GM12801 (cell line): ENCODE data around the gene ADORA1.

Source experiments
- TF ChIP-seq, protein P1 (sequence below): IDR thresholded peaks from one replicate; pipeline ENCODE4 v1.5.1; 2011; ENCODE audit warnings: control low read depth; ENCODE audit not compliant: insufficient read length; ENCODE audit errors: extremely low read depth

Gene ADORA1

DNA sequence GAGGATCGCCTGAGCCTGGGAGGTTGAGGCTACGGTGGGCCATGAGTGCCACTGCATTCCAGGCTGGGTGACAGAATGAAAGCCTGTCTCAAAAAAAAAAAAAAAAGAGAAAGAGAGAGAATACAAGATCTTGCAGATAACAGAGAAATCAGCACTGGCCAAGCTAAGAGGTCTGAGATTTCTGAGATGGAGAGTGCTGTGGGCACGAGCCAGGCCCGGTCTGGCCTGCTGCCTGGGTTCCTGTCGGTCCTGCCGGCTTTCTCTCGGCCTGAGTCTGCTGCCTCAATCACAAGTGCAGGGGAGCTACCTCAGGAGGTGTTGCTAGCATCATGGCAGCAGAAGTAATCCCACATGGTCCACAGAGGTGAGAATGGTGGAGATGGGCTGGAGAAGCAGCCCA is 19.0 kb downstream of the ADORA1 start:
- TF ChIP-seq, protein P1, sequence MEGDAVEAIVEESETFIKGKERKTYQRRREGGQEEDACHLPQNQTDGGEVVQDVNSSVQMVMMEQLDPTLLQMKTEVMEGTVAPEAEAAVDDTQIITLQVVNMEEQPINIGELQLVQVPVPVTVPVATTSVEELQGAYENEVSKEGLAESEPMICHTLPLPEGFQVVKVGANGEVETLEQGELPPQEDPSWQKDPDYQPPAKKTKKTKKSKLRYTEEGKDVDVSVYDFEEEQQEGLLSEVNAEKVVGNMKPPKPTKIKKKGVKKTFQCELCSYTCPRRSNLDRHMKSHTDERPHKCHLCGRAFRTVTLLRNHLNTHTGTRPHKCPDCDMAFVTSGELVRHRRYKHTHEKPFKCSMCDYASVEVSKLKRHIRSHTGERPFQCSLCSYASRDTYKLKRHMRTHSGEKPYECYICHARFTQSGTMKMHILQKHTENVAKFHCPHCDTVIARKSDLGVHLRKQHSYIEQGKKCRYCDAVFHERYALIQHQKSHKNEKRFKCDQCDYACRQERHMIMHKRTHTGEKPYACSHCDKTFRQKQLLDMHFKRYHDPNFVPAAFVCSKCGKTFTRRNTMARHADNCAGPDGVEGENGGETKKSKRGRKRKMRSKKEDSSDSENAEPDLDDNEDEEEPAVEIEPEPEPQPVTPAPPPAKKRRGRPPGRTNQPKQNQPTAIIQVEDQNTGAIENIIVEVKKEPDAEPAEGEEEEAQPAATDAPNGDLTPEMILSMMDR = no peak

DNA sequence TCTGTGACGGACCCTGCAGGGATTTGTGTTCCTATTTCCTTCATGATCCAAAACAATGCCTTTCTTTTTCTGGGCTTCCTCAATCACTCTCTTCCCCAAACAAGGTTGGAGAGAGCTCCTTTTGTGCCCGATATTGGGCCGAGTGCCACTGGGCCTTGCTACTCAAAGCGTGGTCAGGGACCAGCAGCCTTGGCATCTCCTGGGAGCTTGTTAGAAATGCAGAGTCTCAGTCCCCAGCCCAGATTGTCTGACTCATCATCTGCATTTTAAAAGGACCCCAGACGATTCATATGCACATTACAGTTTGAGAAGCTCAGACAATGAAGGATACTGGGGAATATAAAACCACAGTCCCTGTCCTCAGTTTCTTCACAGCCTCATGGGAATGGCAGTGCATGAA is 19.9 kb downstream of the ADORA1 start:
- TF ChIP-seq, protein P1 = no peak

DNA sequence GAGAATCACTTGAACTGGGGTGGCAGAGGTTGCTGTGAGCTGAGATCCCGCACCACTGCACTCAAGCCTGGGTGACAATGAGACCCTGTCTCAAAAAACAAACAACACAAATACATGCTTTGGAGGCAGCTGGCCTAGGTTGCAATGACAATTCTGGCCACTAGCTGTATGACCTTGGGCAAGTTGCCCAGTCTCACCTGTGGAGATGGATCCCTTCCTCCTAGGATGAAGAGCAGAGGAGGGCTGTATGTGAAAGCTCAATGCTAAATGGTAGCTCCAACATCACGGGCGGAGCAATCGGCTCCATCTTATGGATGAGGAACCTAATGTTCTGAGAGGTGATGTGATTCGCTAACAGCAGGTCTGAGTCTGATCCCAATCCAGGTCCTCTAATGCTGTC is 20.6 kb downstream of the ADORA1 start:
- TF ChIP-seq, protein P1 = no peak

DNA sequence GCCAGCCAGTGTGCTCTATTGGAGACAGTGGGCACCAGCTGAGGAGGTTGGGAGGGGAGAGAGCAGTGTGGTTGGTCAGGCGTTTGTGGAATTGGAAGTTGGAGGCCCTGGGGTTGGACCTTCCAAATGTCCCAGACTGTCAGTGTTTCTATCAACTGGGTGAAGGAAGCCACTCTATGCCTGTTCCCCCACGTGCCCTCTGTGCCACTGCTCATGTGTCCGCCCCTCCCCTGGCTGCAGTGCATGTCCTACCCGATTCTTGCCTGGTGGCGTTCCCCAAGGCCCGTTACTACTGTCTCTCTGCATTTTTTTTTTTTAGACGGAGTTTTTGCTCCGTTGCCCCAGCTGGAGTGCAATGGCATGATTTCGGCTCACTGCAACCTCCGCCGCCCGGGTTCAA is 21.1 kb downstream of the ADORA1 start:
- TF ChIP-seq, protein P1 = no peak

DNA sequence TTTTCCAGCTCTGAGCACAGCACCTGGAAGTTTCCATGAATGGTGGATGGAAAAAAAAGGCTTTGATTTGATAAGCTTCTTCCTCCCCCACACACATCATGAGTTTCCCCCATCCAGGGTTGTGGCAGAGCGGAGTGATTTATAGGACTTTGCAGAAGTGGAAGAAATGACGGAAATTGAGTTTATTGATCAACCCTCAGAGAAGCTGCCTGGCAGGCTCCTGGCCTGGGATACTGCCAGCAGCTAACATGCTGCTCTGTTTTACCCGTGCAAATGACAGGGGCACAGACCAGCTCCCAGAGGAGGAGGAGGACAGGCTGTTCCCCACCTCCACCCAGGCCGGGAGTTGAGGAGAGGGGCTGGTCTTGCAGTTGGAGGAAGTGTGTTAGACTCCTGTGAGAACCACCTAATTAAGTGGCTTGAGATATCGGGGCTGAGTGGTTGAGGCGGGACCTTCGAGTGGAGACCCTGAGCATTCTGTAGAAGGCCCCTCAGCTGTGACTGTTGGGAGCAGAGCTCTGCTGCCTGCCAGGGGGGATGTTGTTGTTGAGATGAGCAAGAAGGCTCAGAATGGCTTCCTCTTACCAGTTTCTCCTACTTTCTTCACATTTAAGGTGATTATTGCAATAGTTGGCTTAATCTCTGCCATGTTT is 21.8 kb downstream of the ADORA1 start:
- TF ChIP-seq, protein P1 = no peak

DNA sequence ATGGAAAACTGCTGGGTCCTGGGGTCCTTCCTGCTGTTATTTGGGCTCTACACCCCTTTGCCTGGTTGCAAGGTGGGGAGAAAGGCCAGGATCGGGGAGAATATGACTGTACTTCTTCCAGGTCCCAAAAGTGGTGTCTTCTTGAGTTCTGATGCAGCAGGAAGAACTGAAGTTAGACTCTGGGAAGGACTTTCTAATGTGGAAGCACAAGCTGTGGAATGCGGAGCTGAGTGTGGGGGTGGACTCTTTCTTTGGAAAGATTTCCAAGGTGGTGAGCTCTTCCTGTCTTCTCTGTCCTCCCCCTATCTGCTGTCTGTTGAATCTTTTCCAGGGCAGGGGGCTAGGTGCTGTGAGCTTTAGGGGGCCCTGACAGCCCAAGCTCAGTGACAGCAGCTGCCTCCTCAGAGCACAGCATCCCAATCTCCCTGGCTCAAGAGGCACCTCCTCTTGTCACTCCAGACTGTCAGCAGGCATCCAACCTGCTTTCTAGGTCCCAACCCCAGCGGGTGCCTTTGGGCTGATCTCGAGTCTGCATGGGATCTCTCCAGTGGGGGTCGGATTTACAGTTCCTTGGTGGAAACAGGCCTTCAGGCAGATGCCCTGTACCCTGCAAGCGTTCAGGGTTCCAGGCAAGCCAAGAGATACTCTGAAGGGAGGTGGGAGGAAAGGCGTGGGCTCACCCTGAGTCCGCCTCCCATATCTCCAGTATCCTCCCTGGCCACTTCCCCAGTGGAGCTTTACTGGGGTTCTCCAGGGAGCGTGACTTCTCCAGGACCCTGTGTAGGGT is 23.2 kb downstream of the ADORA1 start:
- TF ChIP-seq, protein P1 = no peak

DNA sequence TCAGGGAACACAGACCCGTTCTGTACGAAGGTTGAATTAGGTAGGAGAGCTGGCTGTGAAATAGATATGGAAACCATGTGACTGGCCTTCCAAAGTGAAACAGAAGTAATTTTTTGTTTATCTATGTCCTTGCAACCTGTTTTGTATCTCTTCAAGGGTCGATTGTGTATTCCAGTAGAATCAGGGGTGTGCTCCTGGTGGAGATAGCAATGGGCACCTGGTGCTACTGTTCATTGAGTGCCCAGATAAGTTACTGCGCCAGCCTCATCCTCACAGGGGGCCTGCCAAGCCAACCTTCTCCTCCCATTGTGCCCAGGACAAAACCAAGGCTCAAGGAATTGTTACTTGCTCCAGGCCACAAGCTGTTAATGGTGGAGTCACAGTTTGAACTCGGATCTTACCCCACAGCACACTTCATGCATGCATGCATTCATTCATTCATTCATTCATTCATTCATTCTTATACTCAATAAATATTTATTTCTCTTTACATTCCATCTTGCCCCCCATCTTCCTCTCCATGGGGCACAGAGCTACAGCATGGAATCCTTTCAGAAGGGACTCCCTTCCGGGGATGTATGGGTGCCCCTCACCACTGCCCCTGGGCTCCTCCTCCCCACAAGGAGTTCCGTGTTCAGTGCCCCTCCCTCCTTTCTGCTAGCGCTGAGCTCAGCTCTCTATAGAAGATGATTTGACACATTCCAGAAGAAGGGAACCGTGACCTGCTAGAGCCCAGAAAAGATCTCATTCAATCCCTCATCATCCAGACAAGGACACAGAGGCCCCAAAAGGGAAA is 24.0 kb downstream of the ADORA1 start:
- TF ChIP-seq, protein P1 = no peak
